Activated CD8-positive, alpha-beta memory T cell treated with anti-CD3 and anti-CD28 coated beads for 24 hours (primary cell): ENCODE data around the gene CDHR2.

Experiments
- DNase-seq: peaks from one replicate; pipeline ENCODE4 v3.0.0-alpha.2; 2020

The CDHR2 gene

DNA sequence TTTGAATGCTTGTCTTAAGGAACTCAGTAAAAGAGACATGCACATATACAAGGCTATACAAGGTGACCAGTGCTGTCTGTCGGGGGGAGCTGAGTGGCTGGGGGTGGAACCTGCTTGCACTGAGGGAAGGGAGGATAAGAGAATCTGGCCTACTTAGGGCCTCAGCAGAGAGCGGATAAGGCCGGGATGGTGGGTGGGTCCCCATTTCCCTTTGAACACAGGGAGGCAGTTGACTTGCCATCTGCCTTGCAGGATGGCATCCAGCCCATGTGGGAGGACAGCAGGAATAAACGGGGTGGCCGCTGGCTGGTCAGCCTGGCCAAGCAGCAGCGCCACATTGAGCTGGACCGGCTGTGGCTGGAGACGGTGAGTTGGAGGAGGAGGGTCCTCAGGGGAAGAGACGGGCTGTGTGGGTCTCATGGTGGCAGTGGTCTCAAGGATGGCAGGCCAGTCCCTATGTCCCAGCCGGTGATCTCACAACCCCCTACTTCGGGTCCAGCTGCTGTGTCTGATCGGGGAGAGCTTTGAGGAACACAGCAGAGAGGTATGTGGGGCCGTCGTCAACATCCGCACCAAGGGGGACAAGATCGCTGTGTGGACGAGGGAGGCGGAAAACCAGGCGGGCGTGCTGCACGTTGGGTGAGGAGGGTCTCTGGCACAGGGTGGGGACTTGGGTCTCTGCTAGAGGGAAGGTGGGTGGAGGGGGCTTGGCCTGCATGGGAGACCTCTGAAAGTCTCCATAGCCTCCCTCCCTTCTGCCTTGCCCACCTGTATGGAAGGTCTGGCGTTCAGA lies 95.9 kb downstream of the CDHR2 start:
- no peak for DNase-seq
